DOHH2 (cell line): ENCODE measurements around the gene SESN2.
A peak's percentile ranks its signal among the peaks of the same experiment; 100 is the strongest.

Source experiments
- H3F3A ChIP-seq: fragments of 200-600 bp; sonication (generic), shearing (Covaris generic); 2 replicates; pipeline ENCODE4 v1.6.0; 2016; ENCODE audit warnings: antibody characterized with exemption, mild to moderate bottlenecking; ENCODE audit not compliant: control insufficient read depth, insufficient read depth
- H3K27ac ChIP-seq: fragments of 200-600 bp; sonication (generic); 2 replicates; pipeline ENCODE4 v1.5.1; 2014; ENCODE audit warnings: low read depth, mild to moderate bottlenecking, low read length, moderate library complexity
- H3K27me3 ChIP-seq: fragments of 200-600 bp; sonication (generic); 2 replicates; pipeline ENCODE4 v1.6.1; 2014; ENCODE audit warnings: mild to moderate bottlenecking, low read length, mixed read lengths; ENCODE audit not compliant: control insufficient read depth
- H3K36me3 ChIP-seq: fragments of 200-600 bp; sonication (generic); 2 replicates; pipeline ENCODE4 v1.6.1; 2014; ENCODE audit warnings: mild to moderate bottlenecking, low read length, moderate library complexity, mixed read lengths; ENCODE audit not compliant: control insufficient read depth
- H3K4me1 ChIP-seq: fragments of 200-600 bp; sonication (generic); 2 replicates; pipeline ENCODE4 v1.6.1; 2014; ENCODE audit warnings: mild to moderate bottlenecking, low read length, mixed read lengths; ENCODE audit not compliant: control insufficient read depth
- H3K4me2 ChIP-seq: fragments of 200-600 bp; sonication (generic); 2 replicates; pipeline ENCODE4 v1.6.0; 2014; ENCODE audit warnings: mild to moderate bottlenecking, low read length, moderate library complexity
- H3K4me3 ChIP-seq: fragments of 200-600 bp; sonication (generic); 2 replicates; pipeline ENCODE4 v1.5.1; 2014; ENCODE audit warnings: mild to moderate bottlenecking, low read length, mixed read lengths
- H3K79me2 ChIP-seq: fragments of 200-600 bp; sonication (generic); 2 replicates; pipeline ENCODE4 v1.6.1; 2014; ENCODE audit warnings: mild to moderate bottlenecking, low read length, mixed read lengths; ENCODE audit not compliant: control insufficient read depth
- H3K9me2 ChIP-seq: fragments of 200-600 bp; sonication (generic); replicated peaks from 2 replicates; pipeline ENCODE4 v1.6.1; 2014; ENCODE audit warnings: mild to moderate bottlenecking, low read length, mixed read lengths; ENCODE audit not compliant: control insufficient read depth
- H3K9me3 ChIP-seq: fragments of 200-600 bp; sonication (generic); 2 replicates; pipeline ENCODE4 v1.6.1; 2014; ENCODE audit warnings: antibody characterized with exemption, low read length, mixed read lengths; ENCODE audit not compliant: control insufficient read depth, insufficient read depth
- H4K20me1 ChIP-seq: fragments of 200-600 bp; sonication (generic); 2 replicates; pipeline ENCODE4 v1.6.0; 2014; ENCODE audit warnings: low read depth, mild to moderate bottlenecking, antibody characterized with exemption, low read length, moderate library complexity; ENCODE audit not compliant: control insufficient read depth, insufficient read depth
- CTCF ChIP-seq: fragments of 200-600 bp; sonication (generic); IDR thresholded peaks from one replicate; pipeline ENCODE4 v1.5.1; 2014; ENCODE audit warnings: antibody characterized with exemption, mild to moderate bottlenecking, low read depth, low read length; ENCODE audit not compliant: poor library complexity, severe bottlenecking
- EZH2phosphoT487 ChIP-seq: fragments of 200-600 bp; sonication (generic); IDR thresholded peaks from 2 replicates; pipeline ENCODE4 v1.6.1; 2017; ENCODE audit warnings: borderline replicate concordance, mild to moderate bottlenecking, antibody characterized with exemption, low read length, moderate library complexity, mixed read lengths

The SESN2 gene

GRCh38 chr1:28328228-28328648 is 68.9 kb downstream of the SESN2 start:
- H3K27me3 ChIP-seq, result no peaks in the 10 kb centered on the region
- peak overlapping the region; percentile 77 for H3K27ac ChIP-seq
- H3K9me3 ChIP-seq, result no peaks in the 10 kb centered on the region
- H3F3A ChIP-seq, result peaks cover 19% of the 10 kb centered on the region
- no peaks in the 10 kb centered on the region for H3K9me2 ChIP-seq
- peaks cover 30% of the 10 kb centered on the region for H3K4me1 ChIP-seq
- TF ChIP-seq EZH2phosphoT487 (no peak), CTCF (no peak)
- H4K20me1 ChIP-seq, result no peaks in the 10 kb centered on the region
- H3K4me2 ChIP-seq, result peak overlapping the region; percentile 73
- H3K36me3 ChIP-seq, result peaks cover 34% of the 10 kb centered on the region
- H3K4me3 ChIP-seq, result peak overlapping the region; percentile 98
- peaks cover 41% of the 10 kb centered on the region for H3K79me2 ChIP-seq

- Histone ChIP-seq H3K9me2 (no peaks in the 10 kb centered on the region), H3F3A (peaks cover 14% of the 10 kb centered on the region), H3K9me3 (no peaks in the 10 kb centered on the region), H3K27ac (peak overlapping the region; percentile 77), H3K36me3 (peaks cover 43% of the 10 kb centered on the region), H3K4me3 (peak overlapping the region; percentile 98), H3K4me2 (peak overlapping the region; percentile 73), H4K20me1 (no peaks in the 10 kb centered on the region), H3K79me2 (peaks cover 48% of the 10 kb centered on the region), H3K27me3 (no peaks in the 10 kb centered on the region), H3K4me1 (peaks cover 30% of the 10 kb centered on the region)
- TF ChIP-seq EZH2phosphoT487 (no peak), CTCF (no peak)
Observed at GRCh38 chr1:28329395-28330153, 70.3 kb downstream of the SESN2 start.
